Measurements from ENCODE around the gene TSNAXIP1. TPM values are rescaled to one million over a fixed set of nuclear protein-coding genes. Genes with fewer than 3 reads are reported as not detected.

Gene TSNAXIP1
- total RNA-seq, 2 experiments from 2014 or later, result 0.52 to 0.61 TPM

DNA sequence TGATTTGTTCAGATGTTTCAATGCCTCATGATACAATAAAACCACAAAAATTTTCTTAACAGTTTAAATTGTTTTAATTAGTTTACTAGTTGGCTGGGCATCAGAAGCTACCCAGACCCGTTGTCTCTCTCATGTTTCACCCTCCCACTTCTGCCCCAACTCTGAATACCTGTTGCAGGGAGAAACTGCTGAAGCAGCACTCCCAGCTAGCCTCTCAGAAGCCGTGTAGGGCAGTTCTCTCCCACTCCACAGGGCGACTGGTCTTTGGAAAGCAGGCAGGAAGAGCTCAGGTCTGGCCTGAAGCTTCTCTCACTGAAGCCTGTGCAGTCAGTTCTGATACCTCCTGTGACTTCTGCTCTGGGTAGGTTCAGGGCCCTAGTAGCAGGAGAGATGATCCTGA is 64.6 kb downstream of the TSNAXIP1 start:
- no peaks in the 10 kb centered on the region for H3K27me3 Mint-ChIP-seq
- ChIA-PET POLR2A (interaction anchor here (1.0 to 1.5 kb wide), 4 partner anchors 21 to 65 kb away, joined by 3 to 4 read pairs (median 4); partner anchors contain the start of genes PSKH1, RANBP10 and TSNAXIP1), CTCF (interaction anchor here (0.7 to 1.2 kb wide), 2 partner anchors 22 to 55 kb away, joined by 3 to 8 read pairs; no protein-coding TSS in a partner anchor)
- H3K27me3 ChIP-seq (ENCODE audit: control insufficient read depth in 1 of 2, insufficient read depth in 2 of 2, low read length in 2 of 2), result no peaks in the 10 kb centered on the region
- H3K27ac ChIP-seq (ENCODE audit: low read depth in 1 of 2, low read length in 2 of 2), result no peak overlapping the region
- peaks cover 54% of the 10 kb centered on the region for H3K36me3 Mint-ChIP-seq (ENCODE audit: low read depth)
- H3K9me3 ChIP-seq (ENCODE audit: control insufficient read depth in 1 of 2, insufficient read depth in 1 of 2, low read length in 2 of 2), result no peaks in the 10 kb centered on the region
- H3K36me3 ChIP-seq (ENCODE audit: insufficient read depth, low read length), result peaks cover 40% of the 10 kb centered on the region
- ATAC-seq (ENCODE audit: poor library complexity) (no peak), DNase-seq (no peak)
- peaks cover 41% of the 10 kb centered on the region for H3K4me1 ChIP-seq (ENCODE audit: insufficient read depth, low read length)
- intact Hi-C loops (cut with DNase I, micrococcal nuclease), result loop anchor here in 1 of 2 experiments (5.0 kb wide), 1 partner anchor 39 kb away; no protein-coding TSS in a partner anchor
- H3K4me3 Mint-ChIP-seq, result peak overlapping the region; percentile 96
- peak overlapping the region; percentile 89 for H3K27ac Mint-ChIP-seq
- peaks cover 35% of the 10 kb centered on the region for H3K4me1 Mint-ChIP-seq (ENCODE audit: low read depth)
- no peaks in the 10 kb centered on the region for H3K9me3 Mint-ChIP-seq
- H3K4me3 ChIP-seq (ENCODE audit: low read length), result no peak overlapping the region
- TF ChIP-seq, protein P1, sequence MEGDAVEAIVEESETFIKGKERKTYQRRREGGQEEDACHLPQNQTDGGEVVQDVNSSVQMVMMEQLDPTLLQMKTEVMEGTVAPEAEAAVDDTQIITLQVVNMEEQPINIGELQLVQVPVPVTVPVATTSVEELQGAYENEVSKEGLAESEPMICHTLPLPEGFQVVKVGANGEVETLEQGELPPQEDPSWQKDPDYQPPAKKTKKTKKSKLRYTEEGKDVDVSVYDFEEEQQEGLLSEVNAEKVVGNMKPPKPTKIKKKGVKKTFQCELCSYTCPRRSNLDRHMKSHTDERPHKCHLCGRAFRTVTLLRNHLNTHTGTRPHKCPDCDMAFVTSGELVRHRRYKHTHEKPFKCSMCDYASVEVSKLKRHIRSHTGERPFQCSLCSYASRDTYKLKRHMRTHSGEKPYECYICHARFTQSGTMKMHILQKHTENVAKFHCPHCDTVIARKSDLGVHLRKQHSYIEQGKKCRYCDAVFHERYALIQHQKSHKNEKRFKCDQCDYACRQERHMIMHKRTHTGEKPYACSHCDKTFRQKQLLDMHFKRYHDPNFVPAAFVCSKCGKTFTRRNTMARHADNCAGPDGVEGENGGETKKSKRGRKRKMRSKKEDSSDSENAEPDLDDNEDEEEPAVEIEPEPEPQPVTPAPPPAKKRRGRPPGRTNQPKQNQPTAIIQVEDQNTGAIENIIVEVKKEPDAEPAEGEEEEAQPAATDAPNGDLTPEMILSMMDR (IDR thresholded peaks at IDR 0.05), result no peak

DNA sequence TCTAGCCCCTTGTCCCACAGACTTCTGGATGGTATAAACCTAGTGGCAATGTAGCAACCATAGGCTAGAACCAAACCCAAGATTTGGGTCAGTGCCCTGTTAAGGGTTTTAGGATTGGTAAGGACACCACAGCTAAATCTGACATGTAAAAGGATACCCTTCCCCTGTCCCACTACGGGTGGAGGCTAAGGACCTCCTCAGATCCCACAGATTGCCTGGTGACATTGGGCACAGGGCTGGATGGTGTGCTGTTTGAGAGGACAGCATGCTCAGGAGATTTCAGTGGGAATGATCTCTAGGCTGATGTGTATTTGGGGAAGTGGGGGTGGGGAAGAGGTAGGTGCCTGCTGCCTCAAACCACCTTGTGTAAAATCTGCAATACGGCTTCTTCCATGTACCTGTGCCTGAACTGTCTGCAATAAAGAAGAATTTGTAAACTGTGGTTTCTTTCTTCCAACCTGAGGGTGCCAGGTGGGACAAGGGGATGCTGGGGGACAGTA is 65.5 kb downstream of the TSNAXIP1 start:
- Mint-ChIP-seq H3K4me3 (peak overlapping the region; percentile 96), H3K27ac (peak overlapping the region; percentile 89), H3K27me3 (no peaks in the 10 kb centered on the region), H3K4me1 (ENCODE audit: low read depth) (peaks cover 35% of the 10 kb centered on the region), H3K36me3 (ENCODE audit: low read depth) (peaks cover 57% of the 10 kb centered on the region), H3K9me3 (no peaks in the 10 kb centered on the region)
- H3K27me3 ChIP-seq (ENCODE audit: control insufficient read depth in 1 of 2, insufficient read depth in 2 of 2, low read length in 2 of 2), result no peaks in the 10 kb centered on the region
- no peaks in the 10 kb centered on the region for H3K9me3 ChIP-seq (ENCODE audit: control insufficient read depth in 1 of 2, insufficient read depth in 1 of 2, low read length in 2 of 2)
- H3K36me3 ChIP-seq (ENCODE audit: insufficient read depth, low read length), result peaks cover 45% of the 10 kb centered on the region
- H3K4me3 ChIP-seq (ENCODE audit: low read length), result peak overlapping the region; percentile 99
- H3K4me1 ChIP-seq (ENCODE audit: insufficient read depth, low read length), result peaks cover 44% of the 10 kb centered on the region
- ChIA-PET POLR2A (interaction anchor here (1.0 to 1.5 kb wide), 5 partner anchors 20 to 66 kb away, joined by 3 to 8 read pairs (median 4); partner anchors contain the start of genes NUTF2, PSKH1, RANBP10 and TSNAXIP1), CTCF (interaction anchor here (1.2 kb wide), 1 partner anchor 56 kb away, joined by 8 read pairs; no protein-coding TSS in a partner anchor)
- H3K27ac ChIP-seq (ENCODE audit: low read depth in 1 of 2, low read length in 2 of 2), result peak overlapping the region; percentile 82 to 93
- no peak for ATAC-seq (ENCODE audit: poor library complexity)
- intact Hi-C loops (cut with DNase I, micrococcal nuclease), result loop anchor here in 1 of 2 experiments (1.0 to 5.0 kb wide), 3 partner anchors 21 to 40 kb away; partner anchors contain the start of genes CENPT and PSKH1
- DNase-seq, result peak in 1 of 14 experiments; percentile 23
- TF ChIP-seq, protein P1 (IDR thresholded peaks at IDR 0.05), result no peak

DNA sequence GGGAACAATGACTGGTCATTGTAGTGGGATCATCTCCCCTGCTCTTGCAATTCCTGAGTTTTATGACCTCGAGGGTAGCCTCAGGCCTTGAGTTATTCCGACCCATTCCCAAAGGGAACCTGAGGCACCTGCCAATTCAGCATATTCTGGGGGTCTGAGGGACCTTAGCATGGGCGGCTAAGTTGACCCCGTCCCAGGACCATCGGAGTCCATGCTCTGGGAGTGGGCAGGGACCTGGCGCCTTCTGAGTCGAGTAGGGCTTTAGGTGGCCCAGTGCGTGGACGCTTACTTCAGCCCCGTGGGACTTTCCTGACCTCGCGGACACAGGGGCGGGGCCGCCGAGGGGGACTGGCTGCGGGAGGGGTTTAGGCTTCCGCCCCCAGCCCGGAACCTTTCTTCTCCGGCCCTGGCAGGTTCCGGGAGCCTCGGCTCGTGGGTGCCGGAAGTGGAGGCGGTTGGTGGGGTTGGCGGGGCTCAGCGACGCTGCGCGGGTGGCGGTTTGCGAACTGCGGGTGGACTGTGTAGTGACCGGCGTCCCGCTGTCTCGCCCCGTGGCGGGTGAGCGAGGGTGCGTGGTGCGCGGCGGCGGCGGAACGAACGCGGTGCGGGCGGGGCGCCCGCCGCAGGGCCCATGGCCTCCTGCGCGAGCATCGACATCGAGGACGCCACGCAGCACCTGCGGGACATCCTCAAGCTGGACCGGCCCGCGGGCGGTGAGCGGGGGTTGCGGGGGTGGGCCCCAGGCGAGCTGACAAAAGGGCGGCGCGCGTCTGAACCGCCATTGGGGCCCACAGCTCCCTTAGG is 66.1 kb downstream of the TSNAXIP1 start, which contains the start of gene EDC4:
EDC4 (plus strand) TSS at position 422 of the 804 bp plus-strand sequence; CDS start at position 632, 210 bp downstream.
- DNase-seq (peak; percentile 77 to 92 (median 84)), ATAC-seq (ENCODE audit: poor library complexity) (peak; percentile 93)
- intact Hi-C loops (cut with DNase I, micrococcal nuclease), result loop anchor here in 1 of 2 experiments (1.0 to 5.0 kb wide), 3 partner anchors 20 to 41 kb away; partner anchors contain the start of genes CENPT and PSKH1
- CTCF ChIA-PET, result interaction anchor here (0.5 to 2.5 kb wide), 5 partner anchors 11 to 455 kb away, joined by 3 to 13 read pairs (median 4); partner anchors contain the start of gene NUTF2
- Histone ChIP-seq H3K4me1 (ENCODE audit: insufficient read depth, low read length) (peaks cover 44% of the 10 kb centered on the region), H3K27me3 (ENCODE audit: control insufficient read depth in 1 of 2, insufficient read depth in 2 of 2, low read length in 2 of 2) (no peaks in the 10 kb centered on the region), H3K36me3 (ENCODE audit: insufficient read depth, low read length) (peaks cover 49% of the 10 kb centered on the region), H3K4me3 (ENCODE audit: low read length) (peak within 1 kb of the TSS; percentile 99), H3K27ac (ENCODE audit: low read depth in 1 of 2, low read length in 2 of 2) (peak within 1 kb of the TSS; percentile 82 to 93), H3K9me3 (ENCODE audit: control insufficient read depth in 1 of 2, insufficient read depth in 1 of 2, low read length in 2 of 2) (no peaks in the 10 kb centered on the region)
- POLR2A ChIA-PET, result interaction anchor here (0.5 to 1.7 kb wide), 15 partner anchors 9 to 859 kb away, joined by 3 to 10 read pairs (median 4); partner anchors contain the start of genes CTCF, GFOD2, NFATC3 and NUTF2
- peaks cover 35% of the 10 kb centered on the region for H3K4me1 Mint-ChIP-seq (ENCODE audit: low read depth)
- H3K9me3 Mint-ChIP-seq, result no peaks in the 10 kb centered on the region
- peaks cover 64% of the 10 kb centered on the region for H3K36me3 Mint-ChIP-seq (ENCODE audit: low read depth)
- H3K4me3 Mint-ChIP-seq, result peak within 1 kb of the TSS; percentile 96
- no peaks in the 10 kb centered on the region for H3K27me3 Mint-ChIP-seq
- TF ChIP-seq, protein P1 (IDR thresholded peaks at IDR 0.05), result no peak
- peak within 1 kb of the TSS; percentile 89 for H3K27ac Mint-ChIP-seq

Measured in CD4-positive, alpha-beta T cell (primary cell).